Peyer's patch (tissue), 4 donors: ENCODE results near the gene RPGRIP1L. TPM values are rescaled to one million over a fixed set of nuclear protein-coding genes. Genes with fewer than 3 reads are reported as not detected.

ENCODE experiments used
- DNase-seq, 3 donors: peaks; one replicate each; pipeline ENCODE4 v3.0.0-alpha.2; 2017 to 2019
- H3K27ac ChIP-seq, 4 donors: fragments of 200-600 bp; sonication (generic); one replicate each; pipeline ENCODE4 v1.5.1; 2016 to 2019
- H3K27me3 ChIP-seq, 2 donors: fragments of 200-600 bp; sonication (generic); one replicate each; pipeline ENCODE4 v1.5.1; 2019
- H3K36me3 ChIP-seq, 3 donors: fragments of 200-600 bp; sonication (generic); one replicate each; pipeline ENCODE4 v1.5.1; 2016 to 2019
- H3K4me1 ChIP-seq, 4 donors: fragments of 200-600 bp; sonication (generic); one replicate each; pipeline ENCODE4 v1.5.1; 2016 to 2019
- H3K4me3 ChIP-seq, 4 donors: fragments of 200-600 bp; sonication (generic); 1 replicate in 3 of 4; 2 replicates in 1 of 4; pipeline ENCODE4 v1.5.1; 2016 to 2019; ENCODE audit warnings: mild to moderate bottlenecking in 1 of 4
- H3K9me3 ChIP-seq, 4 donors: fragments of 200-600 bp; sonication (generic); one replicate each; pipeline ENCODE4 v1.5.1; 2016 to 2019; ENCODE audit warnings: mild to moderate bottlenecking in 1 of 4
- POLR2A ChIP-seq, 2 donors: fragments of 450-650 bp; IDR thresholded peaks; one replicate each; pipeline ENCODE4 v1.5.1; 2017; ENCODE audit warnings: antibody characterized with exemption in 2 of 2, mild to moderate bottlenecking in 2 of 2, moderate library complexity in 2 of 2
- total RNA-seq, 4 donors: library from RNA; depleted of rRNA; stranded (reverse); fragments of >200 nt; gene quantifications; one replicate each; pipeline ENCODE4 v1.1.0, GENCODE V29; 2016
- TF ChIP-seq, protein P1 (sequence below), 6 experiments: fragments of 450-650 bp in 4 of 6; fragments of 200-600 bp in 2 of 6; sonication (generic) in 1 of 6; IDR thresholded peaks; one replicate each; pipeline ENCODE4 v1.5.1; 2017 to 2019; ENCODE audit warnings: antibody characterized with exemption in 6 of 6, mild to moderate bottlenecking in 3 of 6, moderate library complexity in 1 of 6

RPGRIP1L gene
- total RNA-seq, 4 donors from 2014 or later, result 1.1 to 9.1 (median 3.3) TPM

GRCh38 chr16:53744449-53744848 is 40.8 kb upstream of the RPGRIP1L start:
- Histone ChIP-seq H3K36me3 (no peaks in the 10 kb centered on the region), H3K4me3 (no peak overlapping the region), H3K4me1 (no peaks in the 10 kb centered on the region), H3K27ac (no peak overlapping the region), H3K9me3 (no peaks in the 10 kb centered on the region), H3K27me3 (no peaks in the 10 kb centered on the region)
- no peak for TF ChIP-seq POLR2A (IDR thresholded peaks at IDR 0.05)
- TF ChIP-seq, protein P1, sequence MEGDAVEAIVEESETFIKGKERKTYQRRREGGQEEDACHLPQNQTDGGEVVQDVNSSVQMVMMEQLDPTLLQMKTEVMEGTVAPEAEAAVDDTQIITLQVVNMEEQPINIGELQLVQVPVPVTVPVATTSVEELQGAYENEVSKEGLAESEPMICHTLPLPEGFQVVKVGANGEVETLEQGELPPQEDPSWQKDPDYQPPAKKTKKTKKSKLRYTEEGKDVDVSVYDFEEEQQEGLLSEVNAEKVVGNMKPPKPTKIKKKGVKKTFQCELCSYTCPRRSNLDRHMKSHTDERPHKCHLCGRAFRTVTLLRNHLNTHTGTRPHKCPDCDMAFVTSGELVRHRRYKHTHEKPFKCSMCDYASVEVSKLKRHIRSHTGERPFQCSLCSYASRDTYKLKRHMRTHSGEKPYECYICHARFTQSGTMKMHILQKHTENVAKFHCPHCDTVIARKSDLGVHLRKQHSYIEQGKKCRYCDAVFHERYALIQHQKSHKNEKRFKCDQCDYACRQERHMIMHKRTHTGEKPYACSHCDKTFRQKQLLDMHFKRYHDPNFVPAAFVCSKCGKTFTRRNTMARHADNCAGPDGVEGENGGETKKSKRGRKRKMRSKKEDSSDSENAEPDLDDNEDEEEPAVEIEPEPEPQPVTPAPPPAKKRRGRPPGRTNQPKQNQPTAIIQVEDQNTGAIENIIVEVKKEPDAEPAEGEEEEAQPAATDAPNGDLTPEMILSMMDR (IDR thresholded peaks at IDR 0.05), result no peak
- no peak for DNase-seq

DNA sequence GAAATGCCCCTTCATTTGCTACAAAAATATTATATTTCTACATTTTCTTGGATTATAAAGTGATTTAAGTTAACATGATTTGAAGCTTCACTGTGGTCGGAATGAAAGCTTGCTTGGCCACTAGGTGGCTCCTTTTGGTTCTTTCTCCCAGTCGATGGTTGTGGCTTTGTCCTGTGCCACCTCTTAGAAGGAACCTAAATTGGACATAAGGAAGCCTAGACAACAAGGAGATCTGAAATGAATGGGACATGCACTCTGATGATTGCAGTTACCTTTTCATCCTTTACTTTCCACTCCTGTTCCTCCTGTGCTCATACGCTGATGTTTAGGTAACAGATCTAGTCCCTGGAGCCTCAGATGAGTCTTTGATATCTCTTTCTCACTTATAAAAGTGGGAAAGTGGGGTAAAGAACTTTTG is 39.5 kb upstream of the RPGRIP1L start:
- H3K9me3 ChIP-seq, result no peaks in the 10 kb centered on the region
- H3K27ac ChIP-seq, result no peak overlapping the region
- no peaks in the 10 kb centered on the region for H3K36me3 ChIP-seq
- TF ChIP-seq, protein P1 (IDR thresholded peaks at IDR 0.05), result peak in 5 of 6 experiments; percentile 39 to 63 (median 59)
- TF ChIP-seq POLR2A (IDR thresholded peaks at IDR 0.05), result no peak
- no peaks in the 10 kb centered on the region for H3K4me1 ChIP-seq
- no peaks in the 10 kb centered on the region for H3K27me3 ChIP-seq
- peak in 1 of 3 donors; percentile 59 for DNase-seq
- H3K4me3 ChIP-seq, result no peak overlapping the region

GRCh38 chr16:53741546-53741945 is 37.9 kb upstream of the RPGRIP1L start:
- no peaks in the 10 kb centered on the region for H3K4me1 ChIP-seq
- no peak overlapping the region for H3K4me3 ChIP-seq
- TF ChIP-seq, protein P1 (IDR thresholded peaks at IDR 0.05), result no peak
- no peak overlapping the region for H3K27ac ChIP-seq
- H3K9me3 ChIP-seq, result no peaks in the 10 kb centered on the region
- H3K27me3 ChIP-seq, result no peaks in the 10 kb centered on the region
- H3K36me3 ChIP-seq, result no peaks in the 10 kb centered on the region
- DNase-seq, result no peak

DNA sequence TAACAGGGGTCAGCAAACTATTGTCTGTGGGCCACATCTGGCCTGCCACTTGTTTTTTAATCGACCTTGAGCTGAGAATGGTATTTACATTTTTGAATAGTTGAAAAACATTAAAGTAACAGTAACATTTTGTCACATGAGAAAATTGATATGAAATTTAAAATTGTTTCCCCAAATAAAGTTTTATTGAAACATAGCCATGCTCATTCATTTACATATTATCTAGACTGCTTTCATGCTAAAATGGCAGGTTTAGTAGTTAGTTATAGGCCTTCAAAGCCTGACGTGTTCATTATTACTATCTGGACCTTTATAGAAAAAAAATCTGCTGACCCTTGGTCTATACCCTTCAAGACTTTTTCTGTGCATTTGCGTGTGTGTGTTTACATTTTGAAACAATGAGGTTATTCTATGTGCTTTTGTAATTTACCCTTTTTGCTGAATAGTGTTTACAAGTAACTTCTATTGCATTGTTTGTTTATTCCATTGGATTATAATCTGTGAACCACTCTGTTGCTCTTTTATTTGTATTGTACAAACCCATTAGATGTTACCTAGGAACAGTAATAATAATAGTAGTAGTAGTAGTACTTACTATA is 37.4 kb upstream of the RPGRIP1L start:
- Histone ChIP-seq H3K27ac (no peak overlapping the region), H3K4me1 (no peaks in the 10 kb centered on the region), H3K9me3 (no peaks in the 10 kb centered on the region), H3K4me3 (no peak overlapping the region), H3K36me3 (no peaks in the 10 kb centered on the region), H3K27me3 (no peaks in the 10 kb centered on the region)
- TF ChIP-seq, protein P1 (IDR thresholded peaks at IDR 0.05), result no peak
- TF ChIP-seq POLR2A (IDR thresholded peaks at IDR 0.05), result no peak
- no peak for DNase-seq

- TF ChIP-seq, protein P1 (IDR thresholded peaks at IDR 0.05), result no peak
- TF ChIP-seq POLR2A (IDR thresholded peaks at IDR 0.05), result no peak
- Histone ChIP-seq H3K9me3 (no peaks in the 10 kb centered on the region), H3K4me3 (no peak overlapping the region), H3K36me3 (no peaks in the 10 kb centered on the region), H3K4me1 (no peaks in the 10 kb centered on the region), H3K27ac (no peak overlapping the region), H3K27me3 (no peaks in the 10 kb centered on the region)
- no peak for DNase-seq
These were observed 36.8 kb upstream of the RPGRIP1L start for GRCh38 chr16:53740476-53740875.

GRCh38 chr16:53737552-53737951 is 33.9 kb upstream of the RPGRIP1L start:
- H3K27me3 ChIP-seq, result no peaks in the 10 kb centered on the region
- no peak overlapping the region for H3K27ac ChIP-seq
- no peak for DNase-seq
- no peaks in the 10 kb centered on the region for H3K36me3 ChIP-seq
- no peaks in the 10 kb centered on the region for H3K4me1 ChIP-seq
- H3K4me3 ChIP-seq, result no peak overlapping the region
- TF ChIP-seq, protein P1 (IDR thresholded peaks at IDR 0.05), result no peak
- no peak for TF ChIP-seq POLR2A (IDR thresholded peaks at IDR 0.05)
- H3K9me3 ChIP-seq, result no peaks in the 10 kb centered on the region
